Measurements from ENCODE around the gene KNCN. TPM values are rescaled to one million over a fixed set of nuclear protein-coding genes. Genes with fewer than 3 reads are reported as not detected.

The KNCN gene
- total and polyA plus RNA-seq, 2 experiments from 2014 or later, result not detected

DNA sequence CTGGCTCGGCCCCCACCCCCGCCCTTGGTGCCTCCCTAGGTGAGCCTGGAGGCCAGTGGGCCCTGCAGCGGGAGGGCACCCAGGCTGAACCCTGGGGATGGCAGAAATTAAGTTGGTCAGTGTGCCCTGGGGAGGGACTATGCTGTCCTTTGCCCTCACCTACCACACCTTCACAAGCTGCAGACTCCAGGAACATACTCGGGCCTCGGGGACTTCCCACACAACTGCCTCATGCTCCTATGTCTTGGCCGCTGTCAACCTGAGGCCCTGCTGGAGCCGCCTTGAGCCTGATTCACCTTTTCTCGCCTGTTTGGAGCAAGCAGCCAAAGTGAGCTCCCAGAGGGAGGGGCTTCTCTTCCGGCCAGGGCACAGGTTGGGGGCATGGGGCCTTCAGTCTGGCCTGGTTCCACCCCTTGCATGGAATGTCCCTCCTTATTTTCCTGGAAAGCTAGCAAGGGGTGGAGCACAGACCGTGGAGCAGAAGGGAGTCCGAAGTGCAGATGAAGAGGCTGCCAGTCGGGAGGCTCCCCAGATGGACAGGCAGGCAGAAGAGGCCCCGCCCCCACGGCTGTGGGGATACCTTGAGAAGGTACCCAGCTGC, 24.7 kb downstream of the KNCN start (continued):
- TF ChIP-seq, protein P1, sequence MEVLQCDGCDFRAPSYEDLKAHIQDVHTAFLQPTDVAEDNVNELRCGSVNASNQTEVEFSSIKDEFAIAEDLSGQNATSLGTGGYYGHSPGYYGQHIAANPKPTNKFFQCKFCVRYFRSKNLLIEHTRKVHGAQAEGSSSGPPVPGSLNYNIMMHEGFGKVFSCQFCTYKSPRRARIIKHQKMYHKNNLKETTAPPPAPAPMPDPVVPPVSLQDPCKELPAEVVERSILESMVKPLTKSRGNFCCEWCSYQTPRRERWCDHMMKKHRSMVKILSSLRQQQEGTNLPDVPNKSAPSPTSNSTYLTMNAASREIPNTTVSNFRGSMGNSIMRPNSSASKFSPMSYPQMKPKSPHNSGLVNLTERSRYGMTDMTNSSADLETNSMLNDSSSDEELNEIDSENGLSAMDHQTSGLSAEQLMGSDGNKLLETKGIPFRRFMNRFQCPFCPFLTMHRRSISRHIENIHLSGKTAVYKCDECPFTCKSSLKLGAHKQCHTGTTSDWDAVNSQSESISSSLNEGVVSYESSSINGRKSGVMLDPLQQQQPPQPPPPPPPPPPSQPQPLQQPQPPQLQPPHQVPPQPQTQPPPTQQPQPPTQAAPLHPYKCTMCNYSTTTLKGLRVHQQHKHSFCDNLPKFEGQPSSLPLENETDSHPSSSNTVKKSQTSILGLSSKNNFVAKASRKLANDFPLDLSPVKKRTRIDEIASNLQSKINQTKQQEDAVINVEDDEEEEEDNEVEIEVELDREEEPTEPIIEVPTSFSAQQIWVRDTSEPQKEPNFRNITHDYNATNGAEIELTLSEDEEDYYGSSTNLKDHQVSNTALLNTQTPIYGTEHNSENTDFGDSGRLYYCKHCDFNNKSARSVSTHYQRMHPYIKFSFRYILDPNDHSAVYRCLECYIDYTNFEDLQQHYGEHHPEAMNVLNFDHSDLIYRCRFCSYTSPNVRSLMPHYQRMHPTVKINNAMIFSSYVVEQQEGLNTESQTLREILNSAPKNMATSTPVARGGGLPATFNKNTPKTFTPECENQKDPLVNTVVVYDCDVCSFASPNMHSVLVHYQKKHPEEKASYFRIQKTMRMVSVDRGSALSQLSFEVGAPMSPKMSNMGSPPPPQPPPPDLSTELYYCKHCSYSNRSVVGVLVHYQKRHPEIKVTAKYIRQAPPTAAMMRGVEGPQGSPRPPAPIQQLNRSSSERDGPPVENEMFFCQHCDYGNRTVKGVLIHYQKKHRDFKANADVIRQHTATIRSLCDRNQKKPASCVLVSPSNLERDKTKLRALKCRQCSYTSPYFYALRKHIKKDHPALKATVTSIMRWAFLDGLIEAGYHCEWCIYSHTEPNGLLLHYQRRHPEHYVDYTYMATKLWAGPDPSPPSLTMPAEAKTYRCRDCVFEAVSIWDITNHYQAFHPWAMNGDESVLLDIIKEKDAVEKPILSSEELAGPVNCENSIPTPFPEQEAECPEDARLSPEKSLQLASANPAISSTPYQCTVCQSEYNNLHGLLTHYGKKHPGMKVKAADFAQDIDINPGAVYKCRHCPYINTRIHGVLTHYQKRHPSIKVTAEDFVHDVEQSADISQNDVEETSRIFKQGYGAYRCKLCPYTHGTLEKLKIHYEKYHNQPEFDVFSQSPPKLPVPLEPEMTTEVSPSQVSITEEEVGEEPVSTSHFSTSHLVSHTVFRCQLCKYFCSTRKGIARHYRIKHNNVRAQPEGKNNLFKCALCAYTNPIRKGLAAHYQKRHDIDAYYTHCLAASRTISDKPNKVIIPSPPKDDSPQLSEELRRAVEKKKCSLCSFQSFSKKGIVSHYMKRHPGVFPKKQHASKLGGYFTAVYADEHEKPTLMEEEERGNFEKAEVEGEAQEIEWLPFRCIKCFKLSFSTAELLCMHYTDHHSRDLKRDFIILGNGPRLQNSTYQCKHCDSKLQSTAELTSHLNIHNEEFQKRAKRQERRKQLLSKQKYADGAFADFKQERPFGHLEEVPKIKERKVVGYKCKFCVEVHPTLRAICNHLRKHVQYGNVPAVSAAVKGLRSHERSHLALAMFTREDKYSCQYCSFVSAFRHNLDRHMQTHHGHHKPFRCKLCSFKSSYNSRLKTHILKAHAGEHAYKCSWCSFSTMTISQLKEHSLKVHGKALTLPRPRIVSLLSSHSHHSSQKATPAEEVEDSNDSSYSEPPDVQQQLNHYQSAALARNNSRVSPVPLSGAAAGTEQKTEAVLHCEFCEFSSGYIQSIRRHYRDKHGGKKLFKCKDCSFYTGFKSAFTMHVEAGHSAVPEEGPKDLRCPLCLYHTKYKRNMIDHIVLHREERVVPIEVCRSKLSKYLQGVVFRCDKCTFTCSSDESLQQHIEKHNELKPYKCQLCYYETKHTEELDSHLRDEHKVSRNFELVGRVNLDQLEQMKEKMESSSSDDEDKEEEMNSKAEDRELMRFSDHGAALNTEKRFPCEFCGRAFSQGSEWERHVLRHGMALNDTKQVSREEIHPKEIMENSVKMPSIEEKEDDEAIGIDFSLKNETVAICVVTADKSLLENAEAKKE (CRISPR knock-in tag; IDR thresholded peaks at IDR 0.05), result no peak
- no peak for TF ChIP-seq JUNB (IDR thresholded peaks at IDR 0.05; ENCODE audit: unreplicated experiment)

DNA sequence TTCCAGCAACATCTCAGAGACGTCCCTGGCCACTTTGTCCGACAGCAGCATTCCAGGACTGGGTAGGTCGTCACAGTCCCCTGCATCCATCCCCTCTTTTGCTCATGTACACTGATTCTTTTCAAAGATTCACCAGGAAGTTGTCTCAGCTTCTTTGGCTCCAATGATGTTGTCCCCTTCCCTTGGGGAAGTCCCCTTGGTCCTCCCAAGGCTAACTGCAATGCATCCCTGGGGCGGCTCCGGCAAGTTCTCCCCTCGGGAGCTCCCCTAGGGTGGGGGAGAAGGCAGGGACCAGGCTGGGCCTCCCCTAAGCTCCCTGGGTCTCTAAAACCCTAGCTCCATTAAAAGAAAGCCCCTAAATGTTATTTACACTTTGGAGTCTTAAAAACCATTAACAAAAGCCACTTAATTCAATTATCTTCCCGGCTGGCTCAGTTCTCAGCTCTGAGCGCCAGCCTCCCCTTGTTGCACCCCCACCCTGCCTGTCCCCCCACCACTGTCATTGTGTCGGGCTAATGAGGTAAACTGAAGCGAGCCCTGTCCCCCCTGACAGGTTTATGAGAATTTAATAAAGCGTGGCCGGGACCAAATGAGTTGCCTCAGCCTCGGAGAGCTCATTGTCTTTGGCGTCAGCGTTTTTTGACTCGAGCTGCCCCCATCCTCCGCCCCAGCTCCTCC, 25.3 kb downstream of the KNCN start:
- no peaks in the 10 kb centered on the region for H3K9me2 ChIP-seq (ENCODE audit: insufficient read depth)
- Mint-ChIP-seq H3K4me3 (peak overlapping the region; percentile 22; the same call in 1 of the 3 replicates), H3K36me3 (ENCODE audit: low read depth) (no peaks in the 10 kb centered on the region), H3K4me1 (peaks cover 65% of the 10 kb centered on the region), H3K9me3 (no peaks in the 10 kb centered on the region), H3K27me3 (ENCODE audit: insufficient read depth, low read depth, poor library complexity) (peaks cover 72% of the 10 kb centered on the region), H3K27ac (no peak overlapping the region)
- DNase-seq (ENCODE audit: low spot score) (no peak), ATAC-seq (peak; percentile 1; the same call in 2 of the 3 replicates)
- peak overlapping the region; percentile 43 for H3K4me3 ChIP-seq
- peak overlapping the region; percentile 76 for H3K4me2 ChIP-seq
- no peaks in the 10 kb centered on the region for H3K79me2 ChIP-seq (replicated peaks; ENCODE audit: insufficient read depth)
- peaks cover 11% of the 10 kb centered on the region for H3F3A ChIP-seq (replicated peaks; ENCODE audit: low read depth)
- no peaks in the 10 kb centered on the region; the same call in 1 of the 2 replicates for H4K20me1 ChIP-seq (replicated peaks; ENCODE audit: insufficient read depth)
- H3K36me3 ChIP-seq (ENCODE audit: insufficient read depth), result no peaks in the 10 kb centered on the region
- peaks cover 51% of the 10 kb centered on the region for H3K4me1 ChIP-seq (ENCODE audit: insufficient read depth)
- no peak overlapping the region for H3K27ac ChIP-seq (ENCODE audit: low read depth)
- peaks cover 99% of the 10 kb centered on the region for H3K27me3 ChIP-seq (ENCODE audit: insufficient read depth)
- H2AFZ ChIP-seq, result no peak overlapping the region
- TF ChIP-seq ZNF114 (CRISPR knock-in tag; IDR thresholded peaks at IDR 0.05) (no peak), EZH2 (IDR thresholded peaks at IDR 0.05; ENCODE audit: low read depth, unreplicated experiment) (no peak), POLR2AphosphoS5 (IDR thresholded peaks at IDR 0.05; ENCODE audit: low read depth) (no peak), NANOG (IDR thresholded peaks at IDR 0.05; ENCODE audit: borderline replicate concordance) (no peak)
- TF ChIP-seq, protein P2, sequence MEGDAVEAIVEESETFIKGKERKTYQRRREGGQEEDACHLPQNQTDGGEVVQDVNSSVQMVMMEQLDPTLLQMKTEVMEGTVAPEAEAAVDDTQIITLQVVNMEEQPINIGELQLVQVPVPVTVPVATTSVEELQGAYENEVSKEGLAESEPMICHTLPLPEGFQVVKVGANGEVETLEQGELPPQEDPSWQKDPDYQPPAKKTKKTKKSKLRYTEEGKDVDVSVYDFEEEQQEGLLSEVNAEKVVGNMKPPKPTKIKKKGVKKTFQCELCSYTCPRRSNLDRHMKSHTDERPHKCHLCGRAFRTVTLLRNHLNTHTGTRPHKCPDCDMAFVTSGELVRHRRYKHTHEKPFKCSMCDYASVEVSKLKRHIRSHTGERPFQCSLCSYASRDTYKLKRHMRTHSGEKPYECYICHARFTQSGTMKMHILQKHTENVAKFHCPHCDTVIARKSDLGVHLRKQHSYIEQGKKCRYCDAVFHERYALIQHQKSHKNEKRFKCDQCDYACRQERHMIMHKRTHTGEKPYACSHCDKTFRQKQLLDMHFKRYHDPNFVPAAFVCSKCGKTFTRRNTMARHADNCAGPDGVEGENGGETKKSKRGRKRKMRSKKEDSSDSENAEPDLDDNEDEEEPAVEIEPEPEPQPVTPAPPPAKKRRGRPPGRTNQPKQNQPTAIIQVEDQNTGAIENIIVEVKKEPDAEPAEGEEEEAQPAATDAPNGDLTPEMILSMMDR (conservative IDR thresholded peaks at IDR 0.05; ENCODE audit: low read depth in 2 of 2), result no peak
- TF ChIP-seq, protein P3, sequence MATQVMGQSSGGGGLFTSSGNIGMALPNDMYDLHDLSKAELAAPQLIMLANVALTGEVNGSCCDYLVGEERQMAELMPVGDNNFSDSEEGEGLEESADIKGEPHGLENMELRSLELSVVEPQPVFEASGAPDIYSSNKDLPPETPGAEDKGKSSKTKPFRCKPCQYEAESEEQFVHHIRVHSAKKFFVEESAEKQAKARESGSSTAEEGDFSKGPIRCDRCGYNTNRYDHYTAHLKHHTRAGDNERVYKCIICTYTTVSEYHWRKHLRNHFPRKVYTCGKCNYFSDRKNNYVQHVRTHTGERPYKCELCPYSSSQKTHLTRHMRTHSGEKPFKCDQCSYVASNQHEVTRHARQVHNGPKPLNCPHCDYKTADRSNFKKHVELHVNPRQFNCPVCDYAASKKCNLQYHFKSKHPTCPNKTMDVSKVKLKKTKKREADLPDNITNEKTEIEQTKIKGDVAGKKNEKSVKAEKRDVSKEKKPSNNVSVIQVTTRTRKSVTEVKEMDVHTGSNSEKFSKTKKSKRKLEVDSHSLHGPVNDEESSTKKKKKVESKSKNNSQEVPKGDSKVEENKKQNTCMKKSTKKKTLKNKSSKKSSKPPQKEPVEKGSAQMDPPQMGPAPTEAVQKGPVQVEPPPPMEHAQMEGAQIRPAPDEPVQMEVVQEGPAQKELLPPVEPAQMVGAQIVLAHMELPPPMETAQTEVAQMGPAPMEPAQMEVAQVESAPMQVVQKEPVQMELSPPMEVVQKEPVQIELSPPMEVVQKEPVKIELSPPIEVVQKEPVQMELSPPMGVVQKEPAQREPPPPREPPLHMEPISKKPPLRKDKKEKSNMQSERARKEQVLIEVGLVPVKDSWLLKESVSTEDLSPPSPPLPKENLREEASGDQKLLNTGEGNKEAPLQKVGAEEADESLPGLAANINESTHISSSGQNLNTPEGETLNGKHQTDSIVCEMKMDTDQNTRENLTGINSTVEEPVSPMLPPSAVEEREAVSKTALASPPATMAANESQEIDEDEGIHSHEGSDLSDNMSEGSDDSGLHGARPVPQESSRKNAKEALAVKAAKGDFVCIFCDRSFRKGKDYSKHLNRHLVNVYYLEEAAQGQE (IDR thresholded peaks at IDR 0.05; ENCODE audit: unreplicated experiment), result no peak
